GM21737 (cell line): ENCODE measurements around the gene KPNA6.
"Not testable (repeated sequence)": the region's sequence is repeated elsewhere in the genome, so short reads cannot be mapped to it uniquely, and the experiment has no call there.

Source experiments
- ATAC-seq: cut with Tn5 transposase; IDR thresholded peaks from one replicate; pipeline ENCODE4 v1.9.1; 2021; ENCODE audit warnings: mild to moderate bottlenecking, moderate library complexity; ENCODE audit not compliant: unreplicated experiment

The KPNA6 gene

GRCh38 chr1:32100359-32100758, 7.5 kb upstream of the KPNA6 start:
- no peak for ATAC-seq

- no peak for ATAC-seq
Measured at GRCh38 chr1:32100807-32101708, 6.8 kb upstream of the KPNA6 start.

- ATAC-seq: no peak
Measured at GRCh38 chr1:32104127-32104526, 3.7 kb upstream of the KPNA6 start.

GRCh38 chr1:32105338-32105737, 2.5 kb upstream of the KPNA6 start:
- no peak for ATAC-seq

GRCh38 chr1:32106663-32107275, 1.1 kb upstream of the KPNA6 start:
- no peak for ATAC-seq

GRCh38 chr1:32111040-32111623, 3.3 kb downstream of the KPNA6 start:
- ATAC-seq: no peak

- ATAC-seq: no peak
Measured at GRCh38 chr1:32111789-32112188, 3.9 kb downstream of the KPNA6 start.

GRCh38 chr1:32112806-32113375, 5.0 kb downstream of the KPNA6 start:
- no peak for ATAC-seq

- not testable (repeated sequence) for ATAC-seq
Measured at GRCh38 chr1:32113436-32113835, 5.6 kb downstream of the KPNA6 start.

GRCh38 chr1:32114420-32114819, 6.6 kb downstream of the KPNA6 start:
- ATAC-seq: no peak

GRCh38 chr1:32115496-32115895, 7.6 kb downstream of the KPNA6 start:
- no peak for ATAC-seq

- no peak for ATAC-seq
Measured at GRCh38 chr1:32116531-32116930, 8.7 kb downstream of the KPNA6 start.

- no peak for ATAC-seq
Measured at GRCh38 chr1:32122151-32122550, 14.3 kb downstream of the KPNA6 start.

GRCh38 chr1:32123361-32123760, 15.5 kb downstream of the KPNA6 start:
- not testable (repeated sequence) for ATAC-seq

- no peak for ATAC-seq
Measured at GRCh38 chr1:32125313-32125712, 17.5 kb downstream of the KPNA6 start.

- ATAC-seq: no peak
Measured at GRCh38 chr1:32126770-32127169, 18.9 kb downstream of the KPNA6 start.

- no peak for ATAC-seq
Measured at GRCh38 chr1:32127409-32128198, 19.7 kb downstream of the KPNA6 start.

- ATAC-seq: no peak
Measured at GRCh38 chr1:32128479-32128878, 20.6 kb downstream of the KPNA6 start.

- ATAC-seq: no peak
Measured at GRCh38 chr1:32128964-32129363, 21.1 kb downstream of the KPNA6 start.

GRCh38 chr1:32133950-32134280, 26.1 kb downstream of the KPNA6 start:
- ATAC-seq: not testable (repeated sequence)

- ATAC-seq: no peak
Measured at GRCh38 chr1:32137111-32137510, 29.3 kb downstream of the KPNA6 start.
